ENCODE measurements around the gene GFAP.

- TF ChIP-seq SP1 (IDR thresholded peaks at IDR 0.05) (no peak), FOXA1 (IDR thresholded peaks at IDR 0.05) (no peak), ARNT (IDR thresholded peaks at IDR 0.05) (no peak), ZNF384 (IDR thresholded peaks at IDR 0.05) (no peak), CTBP1 (IDR thresholded peaks at IDR 0.05; ENCODE audit: borderline replicate concordance) (no peak), L3MBTL2 (conservative IDR thresholded peaks at IDR 0.05) (no peak), TARDBP (IDR thresholded peaks at IDR 0.05) (no peak), PKNOX1 (IDR thresholded peaks at IDR 0.05) (no peak), NFRKB (IDR thresholded peaks at IDR 0.05) (no peak), HDGF (IDR thresholded peaks at IDR 0.05; ENCODE audit: borderline replicate concordance) (no peak), BHLHE40 (IDR thresholded peaks at IDR 0.05; ENCODE audit: borderline replicate concordance) (no peak), FOXK2 (IDR thresholded peaks at IDR 0.05) (no peak), ELF4 (IDR thresholded peaks at IDR 0.05) (no peak), SUZ12 (IDR thresholded peaks at IDR 0.05) (no peak)
These were observed 44.7 kb upstream of the GFAP start for GRCh38 chr17:44959821-44960531.
